Osteocyte (in vitro differentiated cells): ENCODE measurements around the gene CIT. TPM values are rescaled to one million over a fixed set of nuclear protein-coding genes. Genes with fewer than 3 reads are reported as not detected.

Experiments
- DNase-seq: peaks from one replicate; pipeline ENCODE4 v3.0.0; 2021; ENCODE audit warnings: mixed read lengths; ENCODE audit not compliant: unreplicated experiment; ENCODE audit errors: extremely low spot score
- H3K27ac Mint-ChIP-seq: one replicate; pipeline ENCODE4 v1.8.0; 2021; ENCODE audit warnings: mild to moderate bottlenecking, mixed read lengths; ENCODE audit not compliant: unreplicated experiment
- H3K27me3 Mint-ChIP-seq: one replicate; pipeline ENCODE4 v1.8.0; 2021; ENCODE audit warnings: mixed read lengths; ENCODE audit not compliant: unreplicated experiment
- H3K36me3 Mint-ChIP-seq: one replicate; pipeline ENCODE4 v1.8.0; 2021; ENCODE audit warnings: mixed read lengths; ENCODE audit not compliant: unreplicated experiment
- H3K4me1 Mint-ChIP-seq: one replicate; pipeline ENCODE4 v1.8.0; 2021; ENCODE audit warnings: mixed read lengths; ENCODE audit not compliant: unreplicated experiment
- H3K4me3 Mint-ChIP-seq: one replicate; pipeline ENCODE4 v1.8.0; 2021; ENCODE audit warnings: mild to moderate bottlenecking, moderate library complexity, mixed read lengths; ENCODE audit not compliant: unreplicated experiment
- H3K9me3 Mint-ChIP-seq: one replicate; pipeline ENCODE4 v1.8.0; 2021; ENCODE audit warnings: mixed read lengths; ENCODE audit not compliant: unreplicated experiment
- CTCF ChIP-seq: fragments of 200-600 bp; sonication (generic); IDR thresholded peaks from 2 replicates; pipeline ENCODE4 v1.5.0; 2021; ENCODE audit warnings: antibody characterized with exemption, mild to moderate bottlenecking, moderate library complexity
- total RNA-seq: library from RNA; stranded (reverse); gene quantifications from 2 replicates; pipeline ENCODE4 v1.2.1, GENCODE V29; 2021

The CIT gene
- total RNA-seq, 1 donor from 2014 or later = 10.2 TPM

GRCh38 chr12:119676022-119676421 is 201.1 kb downstream of the CIT start:
- H3K4me3 Mint-ChIP-seq = no peak overlapping the region
- H3K27ac Mint-ChIP-seq = no peak overlapping the region
- peaks cover 14% of the 10 kb centered on the region for H3K4me1 Mint-ChIP-seq
- TF ChIP-seq CTCF = no peak
- peaks cover 74% of the 10 kb centered on the region for H3K36me3 Mint-ChIP-seq
- H3K9me3 Mint-ChIP-seq = no peaks in the 10 kb centered on the region
- DNase-seq = no peak
- H3K27me3 Mint-ChIP-seq = no peaks in the 10 kb centered on the region

GRCh38 chr12:119674560-119674959 is 202.6 kb downstream of the CIT start:
- H3K36me3 Mint-ChIP-seq = peaks cover 65% of the 10 kb centered on the region
- no peak for DNase-seq
- no peaks in the 10 kb centered on the region for H3K9me3 Mint-ChIP-seq
- H3K27me3 Mint-ChIP-seq = no peaks in the 10 kb centered on the region
- H3K27ac Mint-ChIP-seq = no peak overlapping the region
- H3K4me3 Mint-ChIP-seq = no peak overlapping the region
- TF ChIP-seq CTCF = no peak
- peaks cover 21% of the 10 kb centered on the region for H3K4me1 Mint-ChIP-seq

GRCh38 chr12:119673634-119674033 is 203.5 kb downstream of the CIT start:
- no peak overlapping the region for H3K27ac Mint-ChIP-seq
- TF ChIP-seq CTCF = no peak
- no peak overlapping the region for H3K4me3 Mint-ChIP-seq
- H3K4me1 Mint-ChIP-seq = peaks cover 17% of the 10 kb centered on the region
- no peak for DNase-seq
- H3K9me3 Mint-ChIP-seq = no peaks in the 10 kb centered on the region
- no peaks in the 10 kb centered on the region for H3K27me3 Mint-ChIP-seq
- peaks cover 58% of the 10 kb centered on the region for H3K36me3 Mint-ChIP-seq

- H3K36me3 Mint-ChIP-seq = peaks cover 50% of the 10 kb centered on the region
- DNase-seq = no peak
- no peaks in the 10 kb centered on the region for H3K27me3 Mint-ChIP-seq
- TF ChIP-seq CTCF = no peak
- H3K27ac Mint-ChIP-seq = no peak overlapping the region
- H3K4me1 Mint-ChIP-seq = peaks cover 23% of the 10 kb centered on the region
- no peaks in the 10 kb centered on the region for H3K9me3 Mint-ChIP-seq
- H3K4me3 Mint-ChIP-seq = no peak overlapping the region
These were observed 204.9 kb downstream of the CIT start for GRCh38 chr12:119672194-119672593.

- Mint-ChIP-seq H3K27me3 (no peaks in the 10 kb centered on the region), H3K36me3 (peaks cover 39% of the 10 kb centered on the region), H3K27ac (no peak overlapping the region), H3K4me3 (no peak overlapping the region), H3K4me1 (peaks cover 27% of the 10 kb centered on the region), H3K9me3 (no peaks in the 10 kb centered on the region)
- TF ChIP-seq CTCF = no peak
- DNase-seq = no peak
These were observed 206.1 kb downstream of the CIT start for GRCh38 chr12:119671070-119671469.
